CD14-positive monocyte (primary cell): Measurements from ENCODE around the gene BMP4. TPM values are rescaled to one million over a fixed set of nuclear protein-coding genes. Genes with fewer than 3 reads are reported as not detected.

Experiments used
- DNase-seq, 3 donors: peaks; one replicate each; pipeline ENCODE4 v3.0.0-alpha.2; 2011 to 2022
- H2AFZ ChIP-seq: 2 replicates; pipeline ENCODE4 v1.6.0; 2012; ENCODE audit warnings: mild to moderate bottlenecking, low read depth, low read length, inconsistent platforms; ENCODE audit not compliant: insufficient read depth, poor library complexity, severe bottlenecking
- H3K27ac ChIP-seq, 2 donors: 1 replicate in 1 of 2; 2 replicates in 1 of 2; pipeline ENCODE4 v1.5.1; 2012 to 2013; ENCODE audit warnings: low read length in 2 of 2, control low read depth in 1 of 2, inconsistent platforms in 1 of 2, low read depth in 1 of 2, mild to moderate bottlenecking in 1 of 2
- H3K27me3 ChIP-seq, 2 donors: one replicate each; pipeline versions ENCODE4 v1.6.0 to v1.6.1; 2011 to 2013; ENCODE audit warnings: low read length in 2 of 2; ENCODE audit not compliant: control insufficient read depth in 2 of 2, insufficient read depth in 2 of 2
- H3K36me3 ChIP-seq, 2 donors: replicated peaks in 1 of 2; 1 replicate in 1 of 2; 2 replicates in 1 of 2; pipeline versions ENCODE4 v1.5.1 to v1.6.1; 2012 to 2013; ENCODE audit warnings: low read length in 2 of 2, control low read depth in 1 of 2, inconsistent platforms in 1 of 2, mild to moderate bottlenecking in 1 of 2; ENCODE audit not compliant: insufficient read depth in 2 of 2, control insufficient read depth in 1 of 2
- H3K4me1 ChIP-seq, 2 donors: 1 replicate in 1 of 2; 2 replicates in 1 of 2; pipeline versions ENCODE4 v1.5.1 to v1.6.1; 2012 to 2013; ENCODE audit warnings: low read length in 2 of 2, control low read depth in 1 of 2, inconsistent platforms in 1 of 2, mild to moderate bottlenecking in 1 of 2, moderate library complexity in 1 of 2; ENCODE audit not compliant: insufficient read depth in 2 of 2, control insufficient read depth in 1 of 2
- H3K4me2 ChIP-seq: replicated peaks from 2 replicates; pipeline ENCODE3; 2012; ENCODE audit warnings: low read length, moderate library complexity, mild to moderate bottlenecking; ENCODE audit not compliant: poor library complexity, severe bottlenecking; ENCODE audit errors: extremely low read depth
- H3K4me3 ChIP-seq, 3 experiments: fragments of 200-600 bp in 1 of 3; sonication (generic) in 1 of 3; replicated peaks in 1 of 3; 1 replicate in 2 of 3; 2 replicates in 1 of 3; pipeline ENCODE4 v1.5.1; 2011 to 2013; ENCODE audit warnings: low read length in 3 of 3, mild to moderate bottlenecking in 3 of 3, control low read depth in 2 of 3, low read depth in 2 of 3, inconsistent platforms in 1 of 3, moderate library complexity in 1 of 3
- H3K79me2 ChIP-seq: 2 replicates; pipeline ENCODE4 v1.6.0; 2012; ENCODE audit warnings: mild to moderate bottlenecking, control low read depth, inconsistent platforms, low read length, moderate library complexity; ENCODE audit not compliant: insufficient read depth
- H3K9ac ChIP-seq: 2 replicates; pipeline ENCODE4 v1.6.0; 2017; ENCODE audit warnings: low read length, mild to moderate bottlenecking; ENCODE audit not compliant: insufficient read depth, poor library complexity, severe bottlenecking
- H3K9me3 ChIP-seq, 2 donors: replicated peaks in 1 of 2; 1 replicate in 1 of 2; 2 replicates in 1 of 2; pipeline versions ENCODE4 v1.5.1 to v1.6.1; 2012 to 2013; ENCODE audit warnings: low read length in 2 of 2, control low read depth in 1 of 2; ENCODE audit not compliant: control insufficient read depth in 1 of 2, insufficient read depth in 1 of 2
- H4K20me1 ChIP-seq: 2 replicates; pipeline ENCODE4 v1.6.0; 2012; ENCODE audit warnings: mild to moderate bottlenecking, low read length, control low read depth, moderate library complexity; ENCODE audit not compliant: insufficient read depth
- H3K27ac Mint-ChIP-seq, 7 donors: one replicate each; pipeline ENCODE4 v1.8.0; 2020; ENCODE audit warnings: mild to moderate bottlenecking in 7 of 7, mixed read lengths in 7 of 7, moderate library complexity in 6 of 7, inconsistent platforms in 2 of 7
- H3K27me3 Mint-ChIP-seq, 3 donors: one replicate each; pipeline ENCODE4 v1.8.0; 2021 to 2022; ENCODE audit warnings: low read depth in 3 of 3, mild to moderate bottlenecking in 3 of 3, mixed read lengths in 3 of 3, moderate library complexity in 3 of 3, inconsistent platforms in 1 of 3
- H3K36me3 Mint-ChIP-seq, 2 donors: one replicate each; pipeline ENCODE4 v1.8.0; 2020; ENCODE audit warnings: mixed read lengths in 2 of 2, inconsistent platforms in 1 of 2, mild to moderate bottlenecking in 1 of 2
- H3K4me1 Mint-ChIP-seq: one replicate; pipeline ENCODE4 v1.8.0; 2020; ENCODE audit warnings: mild to moderate bottlenecking, mixed read lengths
- H3K4me3 Mint-ChIP-seq, 2 donors: one replicate each; pipeline ENCODE4 v1.8.0; 2020; ENCODE audit warnings: mild to moderate bottlenecking in 2 of 2, mixed read lengths in 2 of 2, moderate library complexity in 1 of 2
- H3K9me3 Mint-ChIP-seq, 7 donors: one replicate each; pipeline ENCODE4 v1.8.0; 2020 to 2022; ENCODE audit warnings: mixed read lengths in 7 of 7, mild to moderate bottlenecking in 6 of 7, moderate library complexity in 6 of 7, inconsistent platforms in 2 of 7
- WGBS: methylation state at CpG from one replicate; pipeline ENCODE4 v1.1.5; 2013; ENCODE audit warnings: missing lambda C conversion rate; ENCODE audit not compliant: insufficient coverage; 5-methylcytosine and 5-hydroxymethylcytosine counted together
- intact Hi-C, 2 donors: fragments of 100-400 bp; cut with micrococcal nuclease; formaldehyde crosslinking; loops; one replicate each; pipeline versions ENCODE4 v1.15.0 to v1.15.1; 2023
- polyA plus RNA-seq, 3 donors: library from polyadenylated mRNA; depleted of rRNA in 1 of 3; unstranded in 2 of 3; stranded (reverse) in 1 of 3; fragments of 300-500 nt in 2 of 3; fragments of >200 nt in 1 of 3; fragmentation: Illumina TruSeq in 2 of 3; gene quantifications; 1 replicate in 2 of 3; 2 replicates in 1 of 3; pipeline ENCODE4 v1.2.3, GENCODE V29; 2012 to 2021
- TF ChIP-seq, protein P1 (sequence below): fragments of 200-600 bp; IDR thresholded peaks from one replicate; pipeline ENCODE4 v1.8.0; 2022; ENCODE audit warnings: antibody characterized with exemption, mild to moderate bottlenecking

BMP4 gene
- polyA plus RNA-seq, 3 donors, result 0.28 TPM; not detected in 2

GRCh38 chr14:53955229-53955556 is 1.4 kb downstream of the BMP4 start:
- Histone ChIP-seq H3K27me3 (peaks cover 56 to 86% of the 10 kb centered on the region in 2 donors), H3K9me3 (peaks cover 4 to 22% of the 10 kb centered on the region in 2 donors), H3K27ac (no peak overlapping the region), H3K4me3 (peak overlapping the region in 1 of 3 experiments; percentile 63), H3K9ac (no peak overlapping the region), H4K20me1 (no peaks in the 10 kb centered on the region), H3K79me2 (no peaks in the 10 kb centered on the region), H3K4me1 (peaks cover 24 to 32% of the 10 kb centered on the region in 2 donors), H3K36me3 (no peaks in the 10 kb centered on the region), H2AFZ (peak overlapping the region; percentile 59), H3K4me2 (peak overlapping the region; percentile 67)
- Mint-ChIP-seq H3K9me3 (peaks cover 0 to 20% (median 13%) of the 10 kb centered on the region in 7 donors), H3K4me1 (peaks cover 29% of the 10 kb centered on the region), H3K4me3 (peak overlapping the region; percentile 67 to 93), H3K27me3 (peaks cover 65 to 89% (median 77%) of the 10 kb centered on the region in 3 donors), H3K27ac (no peak overlapping the region), H3K36me3 (peaks cover 0 to 2% of the 10 kb centered on the region in 2 donors)
- no peak for DNase-seq
- intact Hi-C loops, result no loop called here
- TF ChIP-seq, protein P1, sequence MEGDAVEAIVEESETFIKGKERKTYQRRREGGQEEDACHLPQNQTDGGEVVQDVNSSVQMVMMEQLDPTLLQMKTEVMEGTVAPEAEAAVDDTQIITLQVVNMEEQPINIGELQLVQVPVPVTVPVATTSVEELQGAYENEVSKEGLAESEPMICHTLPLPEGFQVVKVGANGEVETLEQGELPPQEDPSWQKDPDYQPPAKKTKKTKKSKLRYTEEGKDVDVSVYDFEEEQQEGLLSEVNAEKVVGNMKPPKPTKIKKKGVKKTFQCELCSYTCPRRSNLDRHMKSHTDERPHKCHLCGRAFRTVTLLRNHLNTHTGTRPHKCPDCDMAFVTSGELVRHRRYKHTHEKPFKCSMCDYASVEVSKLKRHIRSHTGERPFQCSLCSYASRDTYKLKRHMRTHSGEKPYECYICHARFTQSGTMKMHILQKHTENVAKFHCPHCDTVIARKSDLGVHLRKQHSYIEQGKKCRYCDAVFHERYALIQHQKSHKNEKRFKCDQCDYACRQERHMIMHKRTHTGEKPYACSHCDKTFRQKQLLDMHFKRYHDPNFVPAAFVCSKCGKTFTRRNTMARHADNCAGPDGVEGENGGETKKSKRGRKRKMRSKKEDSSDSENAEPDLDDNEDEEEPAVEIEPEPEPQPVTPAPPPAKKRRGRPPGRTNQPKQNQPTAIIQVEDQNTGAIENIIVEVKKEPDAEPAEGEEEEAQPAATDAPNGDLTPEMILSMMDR, result no peak
- WGBS, result 0% methylated on average over 1 of the region's 17 CpGs

DNA sequence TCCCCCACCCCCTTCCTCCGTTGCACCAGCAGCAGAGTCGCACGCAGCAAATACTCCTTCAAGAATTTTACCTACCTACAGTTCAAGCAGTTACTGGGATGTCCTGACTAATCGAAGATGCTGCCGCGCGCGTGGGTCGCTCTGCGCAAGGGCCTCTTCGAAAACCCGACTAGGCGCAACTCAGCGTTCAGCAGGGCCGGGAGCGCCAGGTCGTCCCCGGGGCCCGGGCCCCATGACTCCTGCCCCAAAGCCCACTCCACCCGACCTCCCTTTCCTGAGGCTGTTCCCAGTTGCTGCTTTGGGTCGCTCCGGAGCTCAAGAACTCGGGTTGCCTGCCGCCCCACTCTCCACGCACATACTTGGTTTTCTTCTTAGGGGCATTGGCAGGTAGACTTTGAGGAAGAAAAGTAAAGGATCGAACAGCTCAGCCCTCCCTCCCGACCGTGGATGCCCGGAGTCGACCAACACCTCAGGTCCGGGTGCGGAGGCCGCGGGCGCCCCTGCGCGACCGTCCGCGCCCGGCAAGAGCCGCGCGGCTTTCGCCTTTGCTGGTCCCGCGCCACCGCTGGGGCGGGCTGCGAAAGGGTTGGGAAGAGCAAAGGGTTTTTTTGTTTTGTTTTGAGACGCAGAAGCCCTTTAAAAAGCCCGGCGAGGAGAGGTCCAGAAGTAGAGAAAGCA is 1.9 kb downstream of the BMP4 start:
- peaks cover 0 to 20% (median 13%) of the 10 kb centered on the region in 7 donors for H3K9me3 Mint-ChIP-seq
- intact Hi-C loops, result no loop called here
- no peak overlapping the region for H3K27ac ChIP-seq
- peaks cover 4 to 22% of the 10 kb centered on the region in 2 donors for H3K9me3 ChIP-seq
- no peak overlapping the region for H3K27ac Mint-ChIP-seq
- H3K27me3 Mint-ChIP-seq, result peaks cover 67 to 92% (median 79%) of the 10 kb centered on the region in 3 donors
- peak overlapping the region in 1 of 3 experiments; percentile 63 for H3K4me3 ChIP-seq
- peaks cover 24 to 32% of the 10 kb centered on the region in 2 donors for H3K4me1 ChIP-seq
- peak overlapping the region; percentile 59 for H2AFZ ChIP-seq
- H3K4me2 ChIP-seq, result peak overlapping the region; percentile 67
- no peaks in the 10 kb centered on the region for H3K79me2 ChIP-seq
- peaks cover 52 to 88% of the 10 kb centered on the region in 2 donors for H3K27me3 ChIP-seq
- no peaks in the 10 kb centered on the region for H3K36me3 ChIP-seq
- peak overlapping the region; percentile 81 to 93 for H3K4me3 Mint-ChIP-seq
- TF ChIP-seq, protein P1, result no peak
- no peak overlapping the region for H3K9ac ChIP-seq
- WGBS, result under 1% methylated on average over 41 of the region's 53 CpGs
- H3K36me3 Mint-ChIP-seq, result peaks cover 0 to 2% of the 10 kb centered on the region in 2 donors
- no peaks in the 10 kb centered on the region for H4K20me1 ChIP-seq
- DNase-seq, result no peak
- peaks cover 29% of the 10 kb centered on the region for H3K4me1 Mint-ChIP-seq
